Measurements from ENCODE around the gene DNAH7. TPM values are rescaled to one million over a fixed set of nuclear protein-coding genes. Genes with fewer than 3 reads are reported as not detected.

The DNAH7 gene
- total and polyA plus RNA-seq, 2 experiments from 2014 or later = 0.35 to 1.1 TPM

GRCh38 chr2:195824478-195824877 lies 244.2 kb downstream of the DNAH7 start:
- TF ChIP-seq NANOG (IDR thresholded peaks at IDR 0.05; ENCODE audit: borderline replicate concordance) = no peak
- TF ChIP-seq EZH2phosphoT487 (IDR thresholded peaks at IDR 0.05; ENCODE audit: unreplicated experiment) = no peak
- no peak for TF ChIP-seq ZNF114 (CRISPR knock-in tag; IDR thresholded peaks at IDR 0.05)
- TF ChIP-seq JUNB (IDR thresholded peaks at IDR 0.05; ENCODE audit: unreplicated experiment) = no peak
- TF ChIP-seq CREB1 (CRISPR knock-in tag; IDR thresholded peaks at IDR 0.05; ENCODE audit: low read depth) = no peak
- TF ChIP-seq CTCF (conservative IDR thresholded peaks at IDR 0.05; ENCODE audit: low read depth in 2 of 2) = no peak
- TF ChIP-seq STAT1 (IDR thresholded peaks at IDR 0.05; ENCODE audit: unreplicated experiment) = no peak
- no peak for TF ChIP-seq ZNF462 (CRISPR knock-in tag; IDR thresholded peaks at IDR 0.05)
- no peak for TF ChIP-seq ZNF331 (CRISPR knock-in tag; IDR thresholded peaks at IDR 0.05; ENCODE audit: low read depth)
- TF ChIP-seq POLR2AphosphoS5 (IDR thresholded peaks at IDR 0.05; ENCODE audit: low read depth) = no peak
- TF ChIP-seq ETS1 (IDR thresholded peaks at IDR 0.05) = no peak
- no peak for TF ChIP-seq REST (IDR thresholded peaks at IDR 0.05; ENCODE audit: unreplicated experiment)
- no peak for TF ChIP-seq EZH2 (IDR thresholded peaks at IDR 0.05; ENCODE audit: low read depth, unreplicated experiment)
- Mint-ChIP-seq H3K36me3 (ENCODE audit: low read depth) (no peaks in the 10 kb centered on the region), H3K27ac (0 out of 2 replicates have a peak overlapping the region, but pooled peaks have one; percentile 14), H3K4me1 (peaks cover 13% of the 10 kb centered on the region; the same call in 2 of the 3 replicates), H3K9me3 (no peaks in the 10 kb centered on the region), H3K27me3 (ENCODE audit: insufficient read depth, low read depth, poor library complexity) (no peaks in the 10 kb centered on the region), H3K4me3 (no peak overlapping the region)
- ATAC-seq (no peak), DNase-seq (ENCODE audit: low spot score) (no peak)
- no peaks in the 10 kb centered on the region for H3F3A ChIP-seq (replicated peaks; ENCODE audit: low read depth)
- H3K79me2 ChIP-seq (replicated peaks; ENCODE audit: insufficient read depth) = no peaks in the 10 kb centered on the region
- no peaks in the 10 kb centered on the region for H3K36me3 ChIP-seq (ENCODE audit: insufficient read depth)
- H2AFZ ChIP-seq = no peak overlapping the region
- no peak overlapping the region for H3K27ac ChIP-seq (ENCODE audit: low read depth)
- no peaks in the 10 kb centered on the region for H3K27me3 ChIP-seq (ENCODE audit: insufficient read depth)
- no peak overlapping the region for H3K4me2 ChIP-seq
- H4K20me1 ChIP-seq (replicated peaks; ENCODE audit: insufficient read depth) = no peaks in the 10 kb centered on the region
- no peak overlapping the region for H3K4me3 ChIP-seq
- 0 out of 2 replicates have a peak, but pooled peaks cover 3% of the 10 kb centered on the region for H3K4me1 ChIP-seq (ENCODE audit: insufficient read depth)
- H3K9me2 ChIP-seq (ENCODE audit: insufficient read depth) = no peaks in the 10 kb centered on the region
